ENCODE measurements around the gene PPT2.
"Not testable (repeated sequence)": the region's sequence is repeated elsewhere in the genome, so short reads cannot be mapped to it uniquely, and the experiment has no call there.

PPT2 gene

GRCh38 chr6:32131439-32131948 is 22.4 kb upstream of the PPT2 start:
- H3K4me3 Mint-ChIP-seq, result peak overlapping the region; percentile 51
- ATAC-seq (replicated peaks; ENCODE audit: extremely low read depth, poor library complexity, severe bottlenecking) (no peak), DNase-seq (ENCODE audit: low spot score in 2 of 2) (no peak)
- H3K36me3 Mint-ChIP-seq (ENCODE audit: insufficient read depth), result peaks cover 9% of the 10 kb centered on the region
- no peak overlapping the region for H3K27ac Mint-ChIP-seq (ENCODE audit: low read depth)
- peaks cover 39% of the 10 kb centered on the region for H3K4me1 Mint-ChIP-seq
- no peaks in the 10 kb centered on the region for H3K27me3 Mint-ChIP-seq
- no peaks in the 10 kb centered on the region for H3K9me3 Mint-ChIP-seq

GRCh38 chr6:32132110-32132509 is 21.8 kb upstream of the PPT2 start:
- H3K36me3 Mint-ChIP-seq (ENCODE audit: insufficient read depth), result peaks cover 9% of the 10 kb centered on the region
- H3K4me1 Mint-ChIP-seq, result peaks cover 33% of the 10 kb centered on the region
- H3K27ac Mint-ChIP-seq (ENCODE audit: low read depth), result no peak overlapping the region
- DNase-seq (ENCODE audit: low spot score in 2 of 2) (no peak), ATAC-seq (replicated peaks; ENCODE audit: extremely low read depth, poor library complexity, severe bottlenecking) (no peak)
- H3K4me3 Mint-ChIP-seq, result peak overlapping the region; percentile 51
- no peaks in the 10 kb centered on the region for H3K27me3 Mint-ChIP-seq
- H3K9me3 Mint-ChIP-seq, result no peaks in the 10 kb centered on the region

- DNase-seq (ENCODE audit: low spot score in 2 of 2), result no peak
Measured at GRCh38 chr6:32133786-32134185, 20.2 kb upstream of the PPT2 start.

GRCh38 chr6:32137454-32137853 is 16.5 kb upstream of the PPT2 start:
- no peak overlapping the region for H3K4me3 Mint-ChIP-seq
- H3K4me1 Mint-ChIP-seq, result no peaks in the 10 kb centered on the region
- peak overlapping the region; percentile 10 for H3K27ac Mint-ChIP-seq (ENCODE audit: low read depth)
- H3K36me3 Mint-ChIP-seq (ENCODE audit: insufficient read depth), result no peaks in the 10 kb centered on the region
- H3K9me3 Mint-ChIP-seq, result no peaks in the 10 kb centered on the region
- H3K27me3 Mint-ChIP-seq, result peaks cover 9% of the 10 kb centered on the region
- DNase-seq (ENCODE audit: low spot score in 2 of 2) (no peak), ATAC-seq (replicated peaks; ENCODE audit: extremely low read depth, poor library complexity, severe bottlenecking) (no peak)

More at GRCh38 chr6:32133786-32134185, 20.2 kb upstream of the PPT2 start:
- H3K27ac Mint-ChIP-seq (ENCODE audit: low read depth), result no peak overlapping the region
- no peak overlapping the region for H3K4me3 Mint-ChIP-seq
- H3K36me3 Mint-ChIP-seq (ENCODE audit: insufficient read depth), result peaks cover 3% of the 10 kb centered on the region
- H3K4me1 Mint-ChIP-seq, result peaks cover 17% of the 10 kb centered on the region
- no peaks in the 10 kb centered on the region for H3K9me3 Mint-ChIP-seq
- H3K27me3 Mint-ChIP-seq, result no peaks in the 10 kb centered on the region
- no peak for ATAC-seq (replicated peaks; ENCODE audit: extremely low read depth, poor library complexity, severe bottlenecking)

- H3K27me3 Mint-ChIP-seq, result peaks cover 9% of the 10 kb centered on the region
- no peak for ATAC-seq (replicated peaks; ENCODE audit: extremely low read depth, poor library complexity, severe bottlenecking)
- no peaks in the 10 kb centered on the region for H3K9me3 Mint-ChIP-seq
- H3K4me3 Mint-ChIP-seq, result no peak overlapping the region
- no peaks in the 10 kb centered on the region for H3K4me1 Mint-ChIP-seq
- H3K36me3 Mint-ChIP-seq (ENCODE audit: insufficient read depth), result no peaks in the 10 kb centered on the region
- H3K27ac Mint-ChIP-seq (ENCODE audit: low read depth), result no peak overlapping the region
- DNase-seq (ENCODE audit: low spot score in 2 of 2), result no peak
Measured at GRCh38 chr6:32139590-32139989, 14.4 kb upstream of the PPT2 start.

GRCh38 chr6:32140420-32141046 is 13.4 kb upstream of the PPT2 start:
- H3K27ac Mint-ChIP-seq (ENCODE audit: low read depth), result no peak overlapping the region
- no peaks in the 10 kb centered on the region for H3K9me3 Mint-ChIP-seq
- no peaks in the 10 kb centered on the region for H3K4me1 Mint-ChIP-seq
- ATAC-seq (replicated peaks; ENCODE audit: extremely low read depth, poor library complexity, severe bottlenecking) (no peak), DNase-seq (ENCODE audit: low spot score in 2 of 2) (no peak)
- no peaks in the 10 kb centered on the region for H3K36me3 Mint-ChIP-seq (ENCODE audit: insufficient read depth)
- H3K27me3 Mint-ChIP-seq, result peaks cover 9% of the 10 kb centered on the region
- no peak overlapping the region for H3K4me3 Mint-ChIP-seq

- Mint-ChIP-seq H3K27me3 (peaks cover 43% of the 10 kb centered on the region), H3K4me1 (peaks cover 20% of the 10 kb centered on the region)
- DNase-seq (ENCODE audit: low spot score in 2 of 2); H3K36me3 Mint-ChIP-seq (ENCODE audit: insufficient read depth); H3K9me3 Mint-ChIP-seq; ATAC-seq (replicated peaks; ENCODE audit: extremely low read depth, poor library complexity, severe bottlenecking); H3K4me3 Mint-ChIP-seq; H3K27ac Mint-ChIP-seq (ENCODE audit: low read depth): not testable (repeated sequence)
Measured at GRCh38 chr6:32144238-32144637, 9.7 kb upstream of the PPT2 start.

GRCh38 chr6:32146287-32146686 is 7.7 kb upstream of the PPT2 start:
- peaks cover 64% of the 10 kb centered on the region for H3K27me3 Mint-ChIP-seq
- DNase-seq (ENCODE audit: low spot score in 2 of 2), result no peak
- no peak for ATAC-seq (replicated peaks; ENCODE audit: extremely low read depth, poor library complexity, severe bottlenecking)
- H3K4me1 Mint-ChIP-seq, result peaks cover 26% of the 10 kb centered on the region
- no peak overlapping the region for H3K27ac Mint-ChIP-seq (ENCODE audit: low read depth)
- H3K4me3 Mint-ChIP-seq, result no peak overlapping the region
- no peaks in the 10 kb centered on the region for H3K9me3 Mint-ChIP-seq
- peaks cover 5% of the 10 kb centered on the region for H3K36me3 Mint-ChIP-seq (ENCODE audit: insufficient read depth)

- peaks cover 30% of the 10 kb centered on the region for H3K4me1 Mint-ChIP-seq
- peaks cover 5% of the 10 kb centered on the region for H3K36me3 Mint-ChIP-seq (ENCODE audit: insufficient read depth)
- H3K4me3 Mint-ChIP-seq, result no peak overlapping the region
- no peak for DNase-seq (ENCODE audit: low spot score in 2 of 2)
- no peak overlapping the region for H3K27ac Mint-ChIP-seq (ENCODE audit: low read depth)
- H3K9me3 Mint-ChIP-seq, result no peaks in the 10 kb centered on the region
- H3K27me3 Mint-ChIP-seq, result peaks cover 63% of the 10 kb centered on the region
- ATAC-seq (replicated peaks; ENCODE audit: extremely low read depth, poor library complexity, severe bottlenecking), result no peak
Measured at GRCh38 chr6:32146687-32147086, 7.3 kb upstream of the PPT2 start.

- peaks cover 37% of the 10 kb centered on the region for H3K4me1 Mint-ChIP-seq
- no peak for DNase-seq (ENCODE audit: low spot score in 2 of 2)
- H3K36me3 Mint-ChIP-seq (ENCODE audit: insufficient read depth), result peaks cover 5% of the 10 kb centered on the region
- ATAC-seq (replicated peaks; ENCODE audit: extremely low read depth, poor library complexity, severe bottlenecking), result no peak
- peaks cover 58% of the 10 kb centered on the region for H3K27me3 Mint-ChIP-seq
- no peak overlapping the region for H3K27ac Mint-ChIP-seq (ENCODE audit: low read depth)
- H3K9me3 Mint-ChIP-seq, result no peaks in the 10 kb centered on the region
- H3K4me3 Mint-ChIP-seq, result no peak overlapping the region
Measured at GRCh38 chr6:32147401-32148132, 6.4 kb upstream of the PPT2 start.

- Mint-ChIP-seq H3K36me3 (ENCODE audit: insufficient read depth) (peaks cover 5% of the 10 kb centered on the region), H3K9me3 (no peaks in the 10 kb centered on the region), H3K27ac (ENCODE audit: low read depth) (peak overlapping the region; percentile 82), H3K4me1 (peaks cover 45% of the 10 kb centered on the region), H3K4me3 (peak overlapping the region; percentile 76), H3K27me3 (peaks cover 58% of the 10 kb centered on the region)
- peak; percentile 55 for ATAC-seq (replicated peaks; ENCODE audit: extremely low read depth, poor library complexity, severe bottlenecking)
- peak; percentile 54 to 59 for DNase-seq (ENCODE audit: low spot score in 2 of 2)
Measured at GRCh38 chr6:32148289-32149091, 5.5 kb upstream of the PPT2 start.

GRCh38 chr6:32149092-32149755 is 4.7 kb upstream of the PPT2 start:
- Mint-ChIP-seq H3K4me3 (peak overlapping the region; percentile 76), H3K36me3 (ENCODE audit: insufficient read depth) (peaks cover 9% of the 10 kb centered on the region), H3K9me3 (no peaks in the 10 kb centered on the region), H3K27me3 (peaks cover 58% of the 10 kb centered on the region), H3K4me1 (peaks cover 52% of the 10 kb centered on the region), H3K27ac (ENCODE audit: low read depth) (peak overlapping the region; percentile 82)
- DNase-seq (ENCODE audit: low spot score in 2 of 2) (no peak), ATAC-seq (replicated peaks; ENCODE audit: extremely low read depth, poor library complexity, severe bottlenecking) (no peak)
